HCT116 (cell line): Measurements from ENCODE around the gene ANKRD24. TPM values are rescaled to one million over a fixed set of nuclear protein-coding genes. Genes with fewer than 3 reads are reported as not detected.
A peak's percentile ranks its signal among the peaks of the same experiment; 100 is the strongest.
"Not testable (repeated sequence)": the region's sequence is repeated elsewhere in the genome, so short reads cannot be mapped to it uniquely, and the experiment has no call there.

ENCODE experiments used
- ATAC-seq: fragments of 200-7000 bp; cut with Tn5 transposase; 2 replicates; pipeline ENCODE4 v1.9.1; 2020; ENCODE audit warnings: mild to moderate bottlenecking, moderate library complexity
- BruUV-seq: library from RNA; stranded (reverse); fragments of 400-500 nt; replicated peaks from 2 replicates; lab custom pipeline; 2021; lab: Mats Ljungman, UMichigan
- CTCF ChIA-PET: fragments of 300-600 bp; sonication (Branson Sonifier 250); formaldehyde crosslinking; loops from one replicate; lab custom pipeline; 2021; ENCODE audit warnings: antibody characterized with exemption; lab: Charles Lee
- POLR2A ChIA-PET: fragments of 300-600, 350-600 bp; sonication (Branson Sonifier 250); formaldehyde crosslinking; loops from one replicate; lab custom pipeline; 2021; ENCODE audit warnings: antibody characterized with exemption; lab: Charles Lee
- RAD21 ChIA-PET, 2 experiments: fragments of 300-600 bp; sonication (Branson Sonifier 250); formaldehyde crosslinking; loops; one replicate each; lab custom pipeline; 2023; ENCODE audit warnings: low total read pairs in 2 of 2; ENCODE audit not compliant: uncharacterized antibody in 2 of 2, unreplicated experiment in 2 of 2, low non-redundant PET in 1 of 2; lab: Charles Lee
- DNase-seq: peaks from one replicate; pipeline ENCODE4 v3.0.0-alpha.2; 2010; ENCODE audit warnings: low read depth, low spot score
- H2AFZ ChIP-seq: fragments of 200-600 bp; shearing (Covaris generic), sonication (generic); 2 replicates; pipeline ENCODE4 v1.6.1; 2017; ENCODE audit warnings: low read depth, mixed run types, mixed read lengths, antibody characterized with exemption, low read length; ENCODE audit not compliant: poor library complexity, severe bottlenecking
- H3K27ac ChIP-seq: 2 replicates; pipeline ENCODE4 v1.5.1; 2012; ENCODE audit warnings: low read depth, low read length
- H3K27me3 ChIP-seq: fragments of 200-600 bp; sonication (generic); 2 replicates; pipeline ENCODE4 v1.6.1; 2016; ENCODE audit warnings: mixed run types, low read length, mixed read lengths; ENCODE audit not compliant: insufficient read depth
- H3K36me3 ChIP-seq, 2 experiments: fragments of 200-500 bp in 1 of 2; fragments of 200-600 bp in 1 of 2; sonication (Bioruptor generic) in 1 of 2; sonication (generic) in 1 of 2; 2 replicates each; pipeline versions ENCODE4 v1.5.1 to v1.6.1; 2014 to 2016; ENCODE audit warnings: low read length in 2 of 2, inconsistent platforms in 1 of 2, mixed read lengths in 1 of 2, mixed run types in 1 of 2; ENCODE audit not compliant: insufficient read depth in 2 of 2, control insufficient read depth in 1 of 2
- H3K4me1 ChIP-seq, 2 experiments: fragments of 200-600 bp in 1 of 2; sonication (generic) in 1 of 2; 2 replicates each; pipeline versions ENCODE4 v1.5.1 to v1.6.1; 2012 to 2017; ENCODE audit warnings: low read length in 2 of 2, inconsistent platforms in 1 of 2, mild to moderate bottlenecking in 1 of 2, mixed read lengths in 1 of 2, mixed run types in 1 of 2, moderate library complexity in 1 of 2; ENCODE audit not compliant: insufficient read depth in 2 of 2, control insufficient read depth in 1 of 2
- H3K4me2 ChIP-seq: fragments of 200-600 bp; sonication (generic); 2 replicates; pipeline ENCODE4 v1.6.1; 2017; ENCODE audit warnings: mixed run types, low read length, mixed read lengths
- H3K4me3 ChIP-seq, 2 experiments: fragments of 200-600 bp in 1 of 2; sonication (generic) in 1 of 2; replicated peaks in 1 of 2; 2 replicates each; pipeline ENCODE4 v1.5.1; 2011 to 2016; ENCODE audit warnings: low read length in 2 of 2, control low read depth in 1 of 2, low read depth in 1 of 2, mild to moderate bottlenecking in 1 of 2, mixed read lengths in 1 of 2, mixed run types in 1 of 2
- H3K79me2 ChIP-seq: fragments of 200-600 bp; sonication (generic); 2 replicates; pipeline ENCODE4 v1.6.1; 2017; ENCODE audit warnings: mild to moderate bottlenecking, mixed run types, low read length, moderate library complexity, mixed read lengths; ENCODE audit not compliant: insufficient read depth
- H3K9ac ChIP-seq: fragments of 200-600 bp; sonication (generic); 2 replicates; pipeline ENCODE4 v1.6.1; 2016; ENCODE audit warnings: low read length, mixed read lengths
- H3K9me2 ChIP-seq: fragments of 200-600 bp; sonication (generic), shearing (Covaris generic); 2 replicates; pipeline ENCODE4 v1.6.1; 2017; ENCODE audit warnings: mixed run types, mild to moderate bottlenecking, moderate library complexity; ENCODE audit not compliant: insufficient read depth
- H3K9me3 ChIP-seq, 2 experiments: fragments of 200-500 bp in 1 of 2; fragments of 200-600 bp in 1 of 2; sonication (Bioruptor generic) in 1 of 2; sonication (generic) in 1 of 2; 2 replicates each; pipeline ENCODE4 v1.6.1; 2014 to 2017; ENCODE audit warnings: low read length in 2 of 2, mixed read lengths in 2 of 2, inconsistent platforms in 1 of 2, low read depth in 1 of 2, mild to moderate bottlenecking in 1 of 2, mixed run types in 1 of 2, moderate library complexity in 1 of 2; ENCODE audit not compliant: control insufficient read depth in 1 of 2, insufficient read depth in 1 of 2
- H4K20me1 ChIP-seq: fragments of 200-600 bp; sonication (generic), shearing (Covaris generic); 2 replicates; pipeline ENCODE4 v1.6.1; 2017; ENCODE audit warnings: mixed run types, mild to moderate bottlenecking, moderate library complexity; ENCODE audit not compliant: insufficient read depth
- ATF3 ChIP-seq: IDR thresholded peaks from 2 replicates; pipeline ENCODE4 v1.6.1; 2012
- CBX3 ChIP-seq: IDR thresholded peaks from 2 replicates; pipeline ENCODE4 v1.6.1; 2012; ENCODE audit warnings: low read depth
- CEBPB ChIP-seq: IDR thresholded peaks from 2 replicates; pipeline ENCODE4 v1.6.1; 2012; ENCODE audit warnings: low read depth
- CTCF ChIP-seq, 3 experiments: fragments of 200-600 bp in 1 of 3; sonication (generic) in 1 of 3; IDR thresholded peaks in 2 of 3; conservative IDR thresholded peaks in 1 of 3; 2 replicates each; pipeline ENCODE4 v1.5.1; 2012 to 2017; ENCODE audit warnings: low read depth in 2 of 3, low read length in 2 of 3, antibody characterized with exemption in 1 of 3, borderline replicate concordance in 1 of 3, control low read depth in 1 of 3, mild to moderate bottlenecking in 1 of 3, mixed read lengths in 1 of 3, mixed run types in 1 of 3, moderate library complexity in 1 of 3; ENCODE audit not compliant: insufficient read depth in 1 of 3
- FOSL1 ChIP-seq: IDR thresholded peaks from 2 replicates; pipeline ENCODE4 v1.6.1; 2012; ENCODE audit warnings: low read depth
- MAX ChIP-seq: IDR thresholded peaks from 2 replicates; pipeline ENCODE4 v1.6.1; 2012
- RAD21 ChIP-seq: IDR thresholded peaks from 2 replicates; pipeline ENCODE4 v1.6.1; 2012; ENCODE audit warnings: low read depth, mild to moderate bottlenecking
- SP1 ChIP-seq: IDR thresholded peaks from 2 replicates; pipeline ENCODE4 v1.6.1; 2012; ENCODE audit warnings: low read depth
- TCF7L2 ChIP-seq: IDR thresholded peaks from 2 replicates; pipeline ENCODE4 v1.7.0; 2011; ENCODE audit warnings: borderline replicate concordance, inconsistent platforms; ENCODE audit not compliant: insufficient read depth, insufficient read length; ENCODE audit errors: extremely low read depth
- YY1 ChIP-seq: IDR thresholded peaks from 2 replicates; pipeline ENCODE4 v1.6.1; 2011; ENCODE audit warnings: low read length, low read depth, moderate library complexity, mild to moderate bottlenecking; ENCODE audit not compliant: insufficient replicate concordance; ENCODE audit errors: extremely low read depth
- intact Hi-C: fragments of 100-400 bp; cut with micrococcal nuclease; formaldehyde crosslinking; loops from 2 replicates; pipeline ENCODE4 v1.10.0; 2022
- total RNA-seq: library from RNA; stranded (reverse); gene quantifications from one replicate; pipeline ENCODE4 v1.2.1, GENCODE V29; 2021; ENCODE audit not compliant: unreplicated experiment

ANKRD24 gene
- total RNA-seq, 1 experiment from 2014 or later: 1.7 TPM

- H3K27ac ChIP-seq: peak overlapping the region; percentile 21; the same call in 1 of the 2 replicates
- TF ChIP-seq FOSL1 (no peak), TCF7L2 (no peak), RAD21 (peak; percentile 86), CTCF (IDR thresholded peaks at IDR 0.05 in 2 of 3, conservative IDR thresholded peaks at IDR 0.05 in 1 of 3; ENCODE audit: borderline replicate concordance in 1 of 3, insufficient read depth in 1 of 3, low read depth in 2 of 3, low read length in 2 of 3) (peak; percentile 69 to 86 (median 82)), SP1 (no peak), MAX (no peak), ATF3 (no peak), CBX3 (no peak), CEBPB (no peak), YY1 (peak; percentile 20)
- TF ChIP-seq, all 23 proteins: peak for 3
- Histone ChIP-seq H3K4me2 (peak overlapping the region; percentile 75), H4K20me1 (no peaks in the 10 kb centered on the region), H3K9me3 (no peaks in the 10 kb centered on the region), H3K27me3 (no peaks in the 10 kb centered on the region), H3K9me2 (no peaks in the 10 kb centered on the region), H3K4me1 (peaks cover 17 to 46% of the 10 kb centered on the region in 2 experiments), H3K4me3 (peak overlapping the region; percentile 32 to 50), H3K9ac (no peak overlapping the region), H3K79me2 (no peaks in the 10 kb centered on the region), H3K36me3 (no peaks in the 10 kb centered on the region), H2AFZ (peak overlapping the region; percentile 93)
- DNase-seq: peak; percentile 79
- POLR2A ChIA-PET: interaction anchor here (1.2 kb wide), 1 partner anchor 9 kb away, joined by 6 read pairs; no protein-coding TSS in a partner anchor
- BruUV-seq: no TSS peak
- CTCF ChIA-PET: interaction anchor here (0.6 to 3.3 kb wide), 25 partner anchors 8 to 833 kb away, joined by 3 to 36 read pairs (median 5); partner anchors contain the start of genes CREB3L3, EEF2, YJU2 and ZBTB7A
- peak; percentile 82 for ATAC-seq
- RAD21 ChIA-PET: interaction anchor here (0.7 to 1.2 kb wide), 2 partner anchors 33 to 60 kb away, joined by 4 read pairs; no protein-coding TSS in a partner anchor
- intact Hi-C loops: loop anchor here (1.0 to 10.0 kb wide), 3 partner anchors 47 to 285 kb away; no protein-coding TSS in a partner anchor
Observed at GRCh38 chr19:4140237-4140711, 42.2 kb upstream of the ANKRD24 start.

- H3K4me2 ChIP-seq, H3K27ac ChIP-seq, POLR2A ChIA-PET, H3K27me3 ChIP-seq, H3K4me3 ChIP-seq, ATAC-seq, H2AFZ ChIP-seq, DNase-seq, H4K20me1 ChIP-seq, BruUV-seq, H3K9ac ChIP-seq, H3K79me2 ChIP-seq, H3K36me3 ChIP-seq, RAD21 ChIA-PET, H3K9me3 ChIP-seq, H3K9me2 ChIP-seq: not testable (repeated sequence)
- peaks cover 24 to 59% of the 10 kb centered on the region in 2 experiments for H3K4me1 ChIP-seq
- CTCF ChIA-PET: interaction anchor here (1.2 kb wide), 1 partner anchor 155 kb away, joined by 3 read pairs; no protein-coding TSS in a partner anchor
- intact Hi-C loops: loop anchor here (5.0 to 10.0 kb wide), 2 partner anchors 44 to 288 kb away; no protein-coding TSS in a partner anchor
Observed at GRCh38 chr19:4142916-4143315, 39.6 kb upstream of the ANKRD24 start.
